GM18511 (cell line): Measurements from ENCODE around the gene DUSP11.
"Not testable (repeated sequence)": the region's sequence is repeated elsewhere in the genome, so short reads cannot be mapped to it uniquely, and the experiment has no call there.

ENCODE experiments used
- ATAC-seq: cut with Tn5 transposase; IDR thresholded peaks from one replicate; pipeline ENCODE4 v1.9.1; 2021; ENCODE audit warnings: mild to moderate bottlenecking, moderate library complexity; ENCODE audit not compliant: unreplicated experiment

DUSP11 gene

GRCh38 chr2:73779467-73780236 lies at the start of gene DUSP11:
Gene DUSP11 (minus strand): TSS chr2:73780103. CDS start chr2:73779974, 129 bp downstream.
- peak; percentile 99 for ATAC-seq

- peak; percentile 89 for ATAC-seq
These were observed 49.1 kb upstream of the DUSP11 start, which contains the start of gene STAMBP for GRCh38 chr2:73828818-73829570. Gene STAMBP (plus strand): TSS chr2:73828961. CDS start chr2:73830857, 1,896 bp downstream.

- no peak for ATAC-seq
These were observed 48.5 kb upstream of the DUSP11 start for GRCh38 chr2:73828389-73828817.

- no peak for ATAC-seq
These were observed 47.9 kb upstream of the DUSP11 start for GRCh38 chr2:73827660-73828388.

- no peak for ATAC-seq
These were observed 47.1 kb upstream of the DUSP11 start for GRCh38 chr2:73827018-73827417.

- ATAC-seq: no peak
These were observed 45.5 kb upstream of the DUSP11 start for GRCh38 chr2:73825408-73825807.

GRCh38 chr2:73823916-73824523 lies 44.1 kb upstream of the DUSP11 start:
- no peak for ATAC-seq

- no peak for ATAC-seq
These were observed 43.5 kb upstream of the DUSP11 start for GRCh38 chr2:73823416-73823815.

- no peak for ATAC-seq
These were observed 43.1 kb upstream of the DUSP11 start for GRCh38 chr2:73822991-73823390.

- peak; percentile 70 for ATAC-seq
These were observed 42.4 kb upstream of the DUSP11 start for GRCh38 chr2:73822276-73822675.

- ATAC-seq: peak; percentile 11
These were observed 41.8 kb upstream of the DUSP11 start for GRCh38 chr2:73821669-73822068.

GRCh38 chr2:73821227-73821626 lies 41.3 kb upstream of the DUSP11 start:
- peak; percentile 80 for ATAC-seq

- ATAC-seq: no peak
These were observed 38.4 kb upstream of the DUSP11 start for GRCh38 chr2:73818296-73818695.

- no peak for ATAC-seq
These were observed 32.7 kb upstream of the DUSP11 start for GRCh38 chr2:73812635-73813034.

- ATAC-seq: no peak
These were observed 32.0 kb upstream of the DUSP11 start for GRCh38 chr2:73811878-73812277.

GRCh38 chr2:73783883-73784282 lies 4.0 kb upstream of the DUSP11 start, which contains the start of gene C2orf78:
Gene C2orf78 (plus strand): TSS chr2:73784183. CDS start chr2:73784310, 127 bp downstream.
- not testable (repeated sequence) for ATAC-seq

- not testable (repeated sequence) for ATAC-seq
These were observed 3.5 kb upstream of the DUSP11 start for GRCh38 chr2:73783402-73783801.

GRCh38 chr2:73780237-73780582 lies 307 bp upstream of the DUSP11 start:
- ATAC-seq: no peak

- ATAC-seq: not testable (repeated sequence)
These were observed 936 bp downstream of the DUSP11 start for GRCh38 chr2:73778867-73779466.

- no peak for ATAC-seq
These were observed 2.9 kb downstream of the DUSP11 start for GRCh38 chr2:73776869-73777519.
